LNCaP clone FGC (cell line): ENCODE measurements around the gene ZNF415.

ENCODE experiments used
- DNase-seq: peaks from one replicate; pipeline ENCODE4 v3.0.0-alpha.2; 2011; ENCODE audit warnings: low read depth
- H3K4me3 ChIP-seq: 2 replicates; pipeline ENCODE4 v1.5.1; 2011; ENCODE audit warnings: mild to moderate bottlenecking, low read depth, low read length, control low read depth
- TF ChIP-seq, protein P1 (sequence below): IDR thresholded peaks from 2 replicates; pipeline ENCODE4 v1.5.1; 2012; ENCODE audit warnings: mild to moderate bottlenecking; ENCODE audit not compliant: control insufficient read depth, insufficient read depth; ENCODE audit errors: extremely low read depth

ZNF415 gene

DNA sequence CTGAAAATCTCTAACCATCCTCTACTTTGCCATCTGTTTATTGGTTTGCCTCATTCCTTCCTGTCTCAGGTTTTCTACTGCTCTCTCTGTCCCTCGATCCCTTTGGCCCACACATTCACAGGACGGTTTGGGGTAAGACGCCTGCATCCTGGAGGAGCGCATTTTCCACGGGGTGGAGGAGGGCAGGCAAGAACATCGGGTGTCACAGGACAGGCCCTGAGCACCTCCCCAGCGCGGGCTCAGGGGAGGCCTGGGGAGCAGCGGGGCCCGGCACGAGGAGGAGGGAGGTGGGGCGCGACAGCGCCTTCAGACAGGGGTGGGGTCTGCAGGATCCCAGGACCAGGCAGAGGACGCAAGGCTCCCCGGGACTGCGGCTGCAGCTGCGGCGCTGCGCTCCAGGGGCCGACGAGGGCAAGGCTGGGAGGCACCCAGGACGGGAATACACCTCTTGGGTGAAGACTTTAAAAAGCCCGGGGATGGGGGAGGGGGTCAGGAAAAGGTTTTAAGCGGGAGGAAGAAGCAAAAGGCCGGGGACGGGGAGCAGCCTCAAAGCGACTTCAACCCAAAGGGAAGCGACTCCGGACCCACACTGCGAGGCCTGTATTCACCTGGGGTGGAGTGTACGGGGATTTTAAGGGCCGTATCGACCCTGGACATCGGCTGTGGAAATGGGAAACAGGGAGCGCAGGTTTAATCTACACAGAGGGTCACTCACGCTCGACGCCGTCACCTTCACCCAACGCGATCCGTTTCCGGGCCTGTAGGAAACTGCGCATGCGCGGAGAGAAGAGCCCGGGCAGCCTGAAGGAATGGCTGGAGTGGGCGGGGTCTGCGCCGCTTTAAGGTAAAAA is at the start of gene ZNF415:
Gene ZNF415 (minus strand): TSS at position 770 of the 851 bp plus-strand sequence. CDS start 10,234 bp downstream, outside the sequence.
- peak within 1 kb of the TSS; percentile 88 for H3K4me3 ChIP-seq
- peak; percentile 41 for DNase-seq
- TF ChIP-seq, protein P1, sequence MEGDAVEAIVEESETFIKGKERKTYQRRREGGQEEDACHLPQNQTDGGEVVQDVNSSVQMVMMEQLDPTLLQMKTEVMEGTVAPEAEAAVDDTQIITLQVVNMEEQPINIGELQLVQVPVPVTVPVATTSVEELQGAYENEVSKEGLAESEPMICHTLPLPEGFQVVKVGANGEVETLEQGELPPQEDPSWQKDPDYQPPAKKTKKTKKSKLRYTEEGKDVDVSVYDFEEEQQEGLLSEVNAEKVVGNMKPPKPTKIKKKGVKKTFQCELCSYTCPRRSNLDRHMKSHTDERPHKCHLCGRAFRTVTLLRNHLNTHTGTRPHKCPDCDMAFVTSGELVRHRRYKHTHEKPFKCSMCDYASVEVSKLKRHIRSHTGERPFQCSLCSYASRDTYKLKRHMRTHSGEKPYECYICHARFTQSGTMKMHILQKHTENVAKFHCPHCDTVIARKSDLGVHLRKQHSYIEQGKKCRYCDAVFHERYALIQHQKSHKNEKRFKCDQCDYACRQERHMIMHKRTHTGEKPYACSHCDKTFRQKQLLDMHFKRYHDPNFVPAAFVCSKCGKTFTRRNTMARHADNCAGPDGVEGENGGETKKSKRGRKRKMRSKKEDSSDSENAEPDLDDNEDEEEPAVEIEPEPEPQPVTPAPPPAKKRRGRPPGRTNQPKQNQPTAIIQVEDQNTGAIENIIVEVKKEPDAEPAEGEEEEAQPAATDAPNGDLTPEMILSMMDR: no peak

DNA sequence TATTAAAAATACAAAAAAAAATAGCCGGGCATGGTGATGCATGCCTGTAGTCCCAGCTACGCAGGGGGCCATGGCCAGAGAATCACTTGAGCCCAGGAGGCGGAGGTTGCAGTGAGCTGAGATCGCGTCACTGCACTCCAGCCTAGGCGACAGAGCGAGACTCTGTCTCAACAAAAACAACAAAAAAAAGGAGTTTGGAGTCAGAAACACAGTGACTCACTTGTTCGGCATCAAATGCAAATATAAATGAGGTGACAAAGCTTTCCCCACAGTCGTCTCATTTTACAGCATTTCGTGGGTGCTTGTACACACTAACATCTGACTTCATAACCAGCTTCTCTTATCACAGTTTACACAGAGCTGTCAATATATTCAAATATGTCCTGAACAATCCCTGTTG is 49.5 kb upstream of the ZNF415 start:
- TF ChIP-seq, protein P1: no peak
- no peak overlapping the region for H3K4me3 ChIP-seq
- no peak for DNase-seq

DNA sequence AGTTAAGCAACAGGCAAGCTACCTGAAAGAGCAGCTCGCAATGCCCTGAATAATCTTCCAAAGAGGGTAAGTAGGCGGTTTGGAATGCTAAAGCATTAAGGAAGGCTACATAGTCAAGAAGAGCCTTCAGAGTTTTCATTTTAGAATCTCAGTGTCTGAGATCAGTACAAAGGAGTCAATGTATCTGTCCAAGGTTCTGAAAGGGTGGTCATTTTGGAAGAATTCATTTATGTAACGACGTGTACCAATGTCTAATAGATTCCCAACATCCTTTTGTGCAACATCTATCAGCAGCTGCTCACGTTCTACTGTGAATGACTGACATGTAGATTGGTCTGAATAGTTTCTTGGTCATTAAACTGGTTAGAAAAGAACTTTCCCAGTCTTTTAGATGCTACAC is 45.3 kb upstream of the ZNF415 start:
- no peak for DNase-seq
- TF ChIP-seq, protein P1: no peak
- no peak overlapping the region for H3K4me3 ChIP-seq

DNA sequence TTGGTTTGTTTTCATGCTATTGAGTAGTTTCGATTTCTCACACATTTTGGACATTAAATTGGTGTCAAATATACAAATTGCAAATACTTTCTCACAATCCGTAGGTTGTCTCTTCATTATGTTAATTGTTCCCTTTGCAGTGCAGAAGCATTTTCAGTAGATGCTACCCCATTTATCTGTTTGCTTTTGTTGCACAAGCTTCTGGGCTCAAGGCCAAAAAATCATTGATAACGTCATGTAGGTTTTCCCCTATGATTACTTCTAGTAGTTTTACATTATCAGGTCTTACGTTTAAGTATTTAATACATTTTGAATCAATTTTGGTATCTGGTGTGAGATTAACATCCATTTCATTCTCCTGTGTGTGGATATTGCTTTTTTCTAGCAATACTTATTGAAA is 40.2 kb upstream of the ZNF415 start:
- TF ChIP-seq, protein P1: no peak
- no peak for DNase-seq
- H3K4me3 ChIP-seq: no peak overlapping the region

DNA sequence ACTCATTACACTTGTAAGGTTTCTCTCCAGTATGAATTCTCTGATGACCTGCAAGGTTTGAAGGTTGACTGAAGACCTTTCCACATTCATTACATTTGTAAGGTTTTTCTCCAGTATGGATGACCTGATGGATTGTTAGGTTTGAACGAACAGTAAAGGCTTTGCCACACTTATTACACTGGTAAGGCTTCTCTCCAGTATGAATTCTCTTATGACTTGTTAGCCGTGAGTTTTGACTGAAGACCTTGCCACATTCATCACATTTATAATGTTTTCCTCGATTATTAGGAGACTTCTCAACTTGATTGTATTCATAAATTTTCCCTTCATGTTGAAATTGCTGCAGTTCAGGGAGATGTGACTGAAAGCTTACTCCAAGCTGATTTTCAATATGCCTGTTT is 33.0 kb upstream of the ZNF415 start:
- TF ChIP-seq, protein P1: no peak
- no peak for DNase-seq
- H3K4me3 ChIP-seq: no peak overlapping the region

DNA sequence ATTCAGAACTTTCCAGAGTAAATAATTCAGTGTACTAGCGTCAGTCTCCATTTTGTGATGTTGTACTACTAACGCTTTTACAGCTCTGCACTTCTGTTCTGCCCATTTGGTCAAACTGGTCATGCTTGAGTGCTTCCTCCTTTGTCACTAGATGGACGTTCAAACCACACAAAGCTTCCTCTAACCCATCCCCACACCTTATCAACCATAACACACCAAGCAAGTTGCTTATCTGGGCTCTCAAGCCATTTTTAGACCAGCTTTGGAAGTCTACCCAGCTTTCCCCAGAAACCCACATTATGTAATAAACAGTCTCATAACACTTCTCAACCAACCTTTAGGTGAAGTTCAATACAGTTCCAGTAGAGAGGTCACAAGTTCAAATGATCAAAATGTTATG is 28.4 kb upstream of the ZNF415 start:
- TF ChIP-seq, protein P1: no peak
- no peak for DNase-seq
- H3K4me3 ChIP-seq: no peak overlapping the region

DNA sequence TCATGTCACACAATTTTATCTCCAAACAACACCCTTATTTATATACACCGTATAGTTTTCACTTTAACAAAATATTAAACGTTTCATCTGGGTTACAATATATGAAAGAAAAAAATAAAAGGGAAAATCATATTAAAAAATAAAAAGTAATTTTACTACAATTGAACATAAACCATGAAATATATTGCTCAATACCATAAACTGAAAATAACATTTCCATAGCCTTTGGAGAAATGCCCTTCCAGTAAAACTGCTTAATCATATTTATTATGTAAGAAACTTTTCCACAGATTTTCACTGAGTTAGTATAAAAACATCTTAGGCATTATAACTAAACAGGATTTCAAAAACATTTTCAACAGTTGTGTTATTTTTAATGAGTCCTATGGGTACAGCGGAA is 27.6 kb upstream of the ZNF415 start:
- H3K4me3 ChIP-seq: no peak overlapping the region
- DNase-seq: no peak
- TF ChIP-seq, protein P1: no peak
